CD4-positive, alpha-beta T cell treated with Interleukin-10 for 1 hour (primary cell): Measurements from ENCODE around the gene C16orf46.
"Not testable (repeated sequence)": the region's sequence is repeated elsewhere in the genome, so short reads cannot be mapped to it uniquely, and the experiment has no call there.

Source experiments
- DNase-seq: peaks from one replicate; pipeline ENCODE4 v3.0.0-alpha.2; 2020

C16orf46 gene, protein sequence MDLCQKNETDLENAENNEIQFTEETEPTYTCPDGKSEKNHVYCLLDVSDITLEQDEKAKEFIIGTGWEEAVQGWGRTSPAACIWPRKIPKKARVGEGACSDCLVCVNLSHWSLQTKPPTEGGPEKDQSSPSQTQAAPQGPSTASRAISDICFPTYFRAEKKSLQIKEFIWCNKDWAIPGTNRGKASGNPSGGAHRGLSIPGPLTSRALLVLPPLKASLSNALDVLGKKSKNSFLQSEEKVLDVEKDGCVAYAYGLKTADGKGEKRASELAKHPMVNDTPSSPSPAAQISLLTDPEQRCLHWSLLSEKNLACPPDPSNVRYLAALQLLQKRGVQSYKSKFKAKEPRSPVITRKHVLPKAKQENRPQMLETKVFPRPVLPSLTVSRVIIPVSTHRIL

DNA sequence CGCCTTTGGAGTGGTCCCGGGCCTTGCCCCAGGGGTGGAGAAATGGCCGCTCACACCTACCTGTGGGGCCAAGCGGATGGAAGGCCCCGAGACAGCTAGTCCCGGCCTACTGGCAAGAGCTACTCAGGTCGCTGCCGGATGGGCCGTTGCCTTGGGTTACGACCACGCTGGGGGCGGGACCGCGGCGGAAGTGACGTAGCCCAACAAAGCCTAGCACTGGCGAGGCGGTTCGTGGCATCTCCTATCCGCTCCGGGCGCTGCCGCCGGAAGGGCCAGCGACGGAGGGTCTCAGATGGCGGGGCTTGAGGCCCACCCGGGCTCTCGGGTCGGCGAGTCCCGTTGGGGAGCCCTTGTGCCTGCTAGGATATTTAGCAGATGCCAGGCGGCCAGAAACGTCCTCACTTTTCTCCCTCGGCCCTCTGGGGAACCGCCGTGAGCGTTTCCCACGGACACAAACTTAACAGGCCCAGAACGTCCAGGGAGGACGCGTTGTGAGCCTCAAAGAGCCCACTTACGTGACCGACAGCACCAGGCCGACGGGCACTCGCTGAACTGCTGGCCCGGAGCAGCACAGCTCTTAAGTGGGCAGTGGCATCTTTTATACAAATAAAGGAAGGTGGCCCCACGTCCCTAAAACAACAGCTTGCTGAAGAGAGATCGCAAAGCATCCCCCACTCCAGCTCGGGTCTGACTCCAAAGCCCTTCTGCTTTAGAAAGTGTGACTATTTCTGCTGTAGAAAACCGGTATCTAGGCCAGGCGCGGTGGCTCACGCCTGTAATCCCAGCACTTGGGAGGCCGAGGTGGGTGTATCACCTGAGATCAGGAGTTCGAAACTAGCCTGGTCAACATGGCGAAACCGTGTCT, at the start of gene C16orf46:
Gene C16orf46 (minus strand): TSS at position 163 of the 865 bp plus-strand sequence. CDS start 13,283 bp downstream, outside the sequence.
- peak; percentile 96 for DNase-seq

GRCh38 chr16:81123092-81123852, 46.2 kb upstream of the C16orf46 start:
- DNase-seq = no peak

DNA sequence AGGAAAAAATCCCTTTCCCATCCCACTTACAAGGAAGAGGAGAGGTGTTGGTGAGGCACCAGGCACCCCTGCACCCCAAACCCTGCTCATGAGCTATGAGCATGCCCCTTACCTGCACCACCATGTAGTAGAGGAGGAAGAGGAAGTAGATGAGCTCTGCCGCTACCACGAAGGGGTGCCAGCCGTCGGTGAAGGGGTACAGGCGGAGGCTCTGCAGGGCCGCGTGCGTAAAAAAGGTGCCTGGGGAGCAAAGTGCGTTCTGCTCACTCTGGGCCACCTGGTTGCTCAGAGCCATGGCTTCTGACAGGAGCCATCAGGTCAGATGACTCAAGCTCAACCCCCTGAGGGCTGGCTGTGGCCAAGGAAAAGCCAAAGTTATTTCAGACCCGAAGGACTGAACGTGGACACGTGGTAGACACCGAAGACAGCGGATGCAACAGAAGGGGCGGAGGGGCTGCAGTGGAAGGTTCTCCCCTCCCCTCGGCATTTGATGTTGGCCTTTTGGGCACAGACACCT, 44.5 kb upstream of the C16orf46 start:
- DNase-seq = no peak

GRCh38 chr16:81117436-81117835, 40.4 kb upstream of the C16orf46 start:
- DNase-seq = no peak

GRCh38 chr16:81116285-81116684, 39.2 kb upstream of the C16orf46 start:
- no peak for DNase-seq

DNA sequence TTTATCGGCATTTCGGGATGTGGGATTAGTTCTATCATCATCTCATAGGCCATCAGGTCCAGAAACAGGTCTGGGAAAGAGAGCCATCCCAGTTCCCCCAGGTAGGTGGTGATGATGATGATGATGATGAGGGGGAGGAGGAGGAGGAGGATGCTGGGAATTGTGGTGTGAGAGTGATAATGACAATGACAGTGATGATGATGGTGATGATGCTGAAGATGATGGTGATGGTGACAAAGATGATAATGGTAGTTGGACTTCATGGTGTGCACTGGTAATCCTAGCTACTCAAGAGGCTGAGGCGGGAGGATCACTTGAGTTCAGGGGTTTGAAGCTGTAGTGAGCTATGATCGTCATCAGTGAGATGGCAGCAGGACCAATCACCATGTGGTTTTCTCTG, 35.4 kb upstream of the C16orf46 start:
- no peak for DNase-seq

- not testable (repeated sequence) for DNase-seq
Observed at GRCh38 chr16:81109274-81109673, 32.2 kb upstream of the C16orf46 start.

DNA sequence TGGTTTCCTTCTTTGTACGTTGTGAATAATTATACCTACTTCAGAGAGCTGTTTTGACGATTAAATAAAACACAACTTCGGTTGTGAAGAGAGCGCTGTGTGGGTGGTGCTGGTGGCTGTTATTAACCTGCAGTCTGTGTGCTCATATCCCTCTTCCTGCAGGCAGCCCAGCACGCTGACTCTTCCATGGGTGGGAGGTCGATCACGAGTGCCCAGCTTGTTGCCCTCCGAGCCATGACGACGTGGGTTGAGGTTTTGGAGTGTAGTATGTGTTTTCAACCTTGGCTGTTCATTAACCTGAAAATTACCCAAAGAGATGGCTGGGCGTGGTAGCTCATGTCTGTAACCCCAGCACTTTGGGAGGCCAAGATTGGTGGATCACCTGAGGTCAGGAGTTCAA, 30.5 kb upstream of the C16orf46 start:
- DNase-seq = no peak

- no peak for DNase-seq
Observed at GRCh38 chr16:81106826-81107503, 29.9 kb upstream of the C16orf46 start.

- no peak for DNase-seq
Observed at GRCh38 chr16:81105946-81106345, 28.9 kb upstream of the C16orf46 start.

GRCh38 chr16:81101702-81102101, 24.7 kb upstream of the C16orf46 start:
- DNase-seq = no peak

GRCh38 chr16:81099958-81100357, 22.9 kb upstream of the C16orf46 start:
- no peak for DNase-seq

DNA sequence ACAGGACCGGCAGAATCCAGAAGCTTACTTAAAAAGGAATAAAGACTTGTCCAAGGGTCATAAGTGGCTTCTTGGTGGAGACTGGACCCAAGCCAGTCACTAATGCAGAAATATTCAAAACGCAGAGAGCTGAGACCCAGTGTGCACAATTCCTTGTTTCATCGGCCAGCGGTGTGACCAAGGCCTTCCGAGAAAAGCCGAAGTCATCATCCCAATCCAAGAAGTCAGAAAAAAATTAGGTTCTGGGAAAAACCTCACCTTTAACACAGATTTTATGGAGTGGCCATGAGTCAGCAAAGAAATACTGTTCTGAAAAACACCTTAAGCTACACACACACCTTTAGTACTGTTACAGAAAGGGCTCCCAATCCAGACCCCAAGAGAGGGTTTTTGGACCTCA, 20.2 kb upstream of the C16orf46 start:
- no peak for DNase-seq

GRCh38 chr16:81096715-81097208, 19.7 kb upstream of the C16orf46 start:
- no peak for DNase-seq

DNA sequence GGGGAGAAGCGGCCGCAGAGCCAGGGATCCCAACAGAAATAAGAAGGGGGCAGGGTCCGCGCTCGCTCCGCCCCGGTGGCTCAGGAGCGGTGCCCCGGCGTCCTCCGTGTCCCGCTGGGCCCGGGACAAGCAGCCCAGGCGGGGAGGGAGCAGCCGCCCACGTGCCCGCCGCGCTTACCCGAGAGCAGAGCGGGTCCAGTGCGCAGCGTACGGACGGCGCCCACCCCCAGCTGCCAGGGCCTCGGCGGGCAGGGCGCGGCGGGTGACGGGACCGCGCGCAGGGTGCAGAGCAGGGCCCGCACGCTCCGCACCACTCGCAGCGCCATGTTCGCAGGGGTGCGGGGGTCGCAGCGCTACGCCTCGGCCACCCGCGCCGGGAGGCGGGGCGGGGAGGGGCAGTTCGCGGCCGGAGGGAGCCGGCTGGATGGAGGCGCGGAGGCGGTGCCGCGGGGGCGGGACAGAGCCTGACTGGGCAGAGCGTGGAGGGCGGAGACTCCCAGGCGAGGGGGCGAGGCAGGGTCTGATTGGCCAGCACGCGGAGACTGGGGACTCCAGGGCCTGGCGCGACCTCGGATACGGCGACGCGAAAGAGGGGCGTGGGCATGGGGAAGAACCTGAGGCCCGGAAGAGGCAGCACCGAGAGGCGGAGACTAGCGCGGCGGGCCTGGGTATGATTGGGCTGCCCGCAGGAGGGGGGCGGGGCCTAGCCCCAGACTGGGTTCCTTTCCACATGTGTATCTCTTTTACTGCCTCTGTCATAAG, 19.1 kb upstream of the C16orf46 start, which contains the start of gene GCSH:
Gene GCSH (minus strand): TSS at position 443 of the 762 bp plus-strand sequence. CDS start 117 bp downstream, at position 326.
- peak; percentile 99 for DNase-seq

- DNase-seq = no peak
Observed at GRCh38 chr16:81095653-81095952, 18.6 kb upstream of the C16orf46 start.

- DNase-seq = no peak
Observed at GRCh38 chr16:81094771-81095251, 17.8 kb upstream of the C16orf46 start.

DNA sequence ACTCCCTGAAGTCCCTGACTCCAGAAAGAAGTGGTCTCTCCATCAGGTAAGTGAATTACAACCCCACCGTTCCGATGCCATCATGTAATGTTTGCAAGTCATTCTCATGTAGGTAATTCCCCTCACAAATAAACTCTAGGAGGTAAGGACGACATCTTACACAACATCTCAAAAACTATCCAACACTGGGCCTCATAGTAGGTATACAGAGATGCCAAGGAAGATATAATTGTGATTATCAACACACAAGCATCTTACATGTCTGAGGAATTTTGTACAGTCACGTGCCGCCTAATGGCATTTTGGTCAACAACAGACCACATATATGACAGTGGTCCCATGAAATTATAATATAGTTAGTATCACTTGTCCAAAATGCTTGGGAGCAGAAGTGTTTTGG, 11.8 kb upstream of the C16orf46 start:
- no peak for DNase-seq

DNA sequence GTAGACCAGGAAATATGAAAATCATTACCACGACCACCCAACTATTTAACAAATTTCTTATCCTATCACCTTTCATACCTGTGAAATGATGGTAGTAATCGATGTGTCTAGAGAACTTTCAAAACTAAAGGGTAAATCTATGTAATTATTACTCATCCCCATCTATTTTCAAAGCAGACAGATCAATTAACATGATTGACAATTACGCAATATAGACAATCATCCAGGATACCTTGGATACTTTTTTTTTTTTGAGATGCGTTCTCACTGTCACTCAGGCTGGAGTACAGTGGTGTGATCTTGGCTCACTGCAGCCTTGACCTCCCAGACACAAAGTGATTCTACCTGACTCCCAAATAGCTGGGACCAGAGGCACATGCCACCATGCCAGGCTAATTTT, 4.0 kb upstream of the C16orf46 start:
- DNase-seq = no peak

- no peak for DNase-seq
Observed at GRCh38 chr16:81080233-81080632, 3.2 kb upstream of the C16orf46 start.

GRCh38 chr16:81076566-81077075, 417 bp downstream of the C16orf46 start:
- peak; percentile 95 for DNase-seq
